Esophagus muscularis mucosa (tissue), 4 donors: Measurements from ENCODE around the gene CDH15. TPM values are rescaled to one million over a fixed set of nuclear protein-coding genes. Genes with fewer than 3 reads are reported as not detected.
"Not testable (repeated sequence)": the region's sequence is repeated elsewhere in the genome, so short reads cannot be mapped to it uniquely, and the experiment has no call there.

ENCODE experiments used
- DNase-seq: peaks from one replicate; pipeline ENCODE4 v3.0.0-alpha.2; 2017; ENCODE audit errors: extremely low spot score
- H3K27ac ChIP-seq, 4 donors: fragments of 200-600 bp; sonication (generic); replicated peaks in 1 of 4; 1 replicate in 3 of 4; 2 replicates in 1 of 4; pipeline ENCODE4 v1.5.1; 2016 to 2019; ENCODE audit warnings: mild to moderate bottlenecking in 1 of 4
- H3K27me3 ChIP-seq, 4 donors: fragments of 200-600 bp; sonication (generic); one replicate each; pipeline versions ENCODE4 v1.5.1 to v1.6.0; 2016 to 2019
- H3K36me3 ChIP-seq, 4 donors: fragments of 200-600 bp; sonication (generic); one replicate each; pipeline ENCODE4 v1.5.1; 2016 to 2019
- H3K4me1 ChIP-seq, 4 donors: fragments of 200-600 bp; sonication (generic); one replicate each; pipeline ENCODE4 v1.5.1; 2016 to 2019
- H3K4me3 ChIP-seq, 4 donors: fragments of 200-600 bp; sonication (generic); 1 replicate in 2 of 4; 2 replicates in 2 of 4; pipeline ENCODE4 v1.5.1; 2016 to 2019; ENCODE audit warnings: mild to moderate bottlenecking in 4 of 4, moderate library complexity in 1 of 4
- H3K9me3 ChIP-seq, 4 donors: fragments of 200-600 bp; sonication (generic); 1 replicate in 3 of 4; 2 replicates in 1 of 4; pipeline ENCODE4 v1.5.1; 2016 to 2019
- CTCF ChIP-seq, 3 experiments: fragments of 200-600 bp in 2 of 3; fragments of 450-650 bp in 1 of 3; sonication (generic) in 2 of 3; IDR thresholded peaks; one replicate each; pipeline ENCODE4 v1.5.1; 2017 to 2019; ENCODE audit warnings: antibody characterized with exemption in 3 of 3, mild to moderate bottlenecking in 2 of 3, moderate library complexity in 1 of 3
- EP300 ChIP-seq: sonication (generic); formaldehyde crosslinking; IDR thresholded peaks from one replicate; pipeline ENCODE4 v1.6.1; 2017; ENCODE audit warnings: antibody characterized with exemption
- POLR2A ChIP-seq: fragments of 450-650 bp; IDR thresholded peaks from one replicate; pipeline ENCODE4 v1.6.1; 2017; ENCODE audit warnings: antibody characterized with exemption, moderate library complexity, mild to moderate bottlenecking, low read depth
- POLR2AphosphoS5 ChIP-seq, 2 donors: sonication (generic); formaldehyde crosslinking; IDR thresholded peaks; one replicate each; pipeline ENCODE4 v1.6.1; 2017; ENCODE audit warnings: antibody characterized with exemption in 2 of 2
- WGBS: methylation state at CpG from one replicate; pipeline ENCODE4 v1.1.5; 2018; 5-methylcytosine and 5-hydroxymethylcytosine counted together
- intact Hi-C: fragments of 100-400 bp; cut with DNase I; formaldehyde crosslinking; loops from one replicate; pipeline ENCODE4 v1.15.1; 2023
- total RNA-seq, 4 donors: library from RNA; depleted of rRNA; stranded (reverse); fragments of >200 nt; gene quantifications; one replicate each; pipeline versions ENCODE4 v1.1.0 to v1.2.1, GENCODE V29; 2016

Gene CDH15
- total RNA-seq, 4 donors from 2014 or later, result under 0.01 to 0.17 (median 0.13) TPM; not detected in 1

- intact Hi-C loops, result no loop called here
These were observed 11.9 kb downstream of the CDH15 start for GRCh38 chr16:89183463-89183862.

GRCh38 chr16:89183975-89184676, 12.6 kb downstream of the CDH15 start:
- Histone ChIP-seq H3K4me3 (no peak overlapping the region), H3K9me3 (no peaks in the 10 kb centered on the region), H3K4me1 (no peaks in the 10 kb centered on the region), H3K27me3 (peaks cover 0 to 51% (median 0%) of the 10 kb centered on the region in 4 donors), H3K36me3 (no peaks in the 10 kb centered on the region), H3K27ac (no peak overlapping the region)
- intact Hi-C loops, result no loop called here
- no peak for DNase-seq
- 60% methylated on average over 17 of the region's 26 CpGs for WGBS
- no peak for TF ChIP-seq CTCF (IDR thresholded peaks at IDR 0.05)
- TF ChIP-seq POLR2A, result no peak
- TF ChIP-seq EP300, result no peak
- no peak for TF ChIP-seq POLR2AphosphoS5 (IDR thresholded peaks at IDR 0.05)

More at GRCh38 chr16:89183463-89183862, 11.9 kb downstream of the CDH15 start:
- Histone ChIP-seq H3K36me3 (no peaks in the 10 kb centered on the region), H3K27ac (no peak overlapping the region), H3K9me3 (no peaks in the 10 kb centered on the region), H3K4me3 (no peak overlapping the region), H3K27me3 (peaks cover 0 to 57% (median 0%) of the 10 kb centered on the region in 4 donors), H3K4me1 (no peaks in the 10 kb centered on the region)
- 40% methylated on average over 12 of the region's 13 CpGs for WGBS
- TF ChIP-seq CTCF (IDR thresholded peaks at IDR 0.05), result no peak
- TF ChIP-seq POLR2AphosphoS5 (IDR thresholded peaks at IDR 0.05), result no peak
- no peak for TF ChIP-seq POLR2A
- TF ChIP-seq EP300, result no peak
- DNase-seq, result no peak

- no peak for TF ChIP-seq POLR2AphosphoS5 (IDR thresholded peaks at IDR 0.05)
- Histone ChIP-seq H3K27ac (no peak overlapping the region), H3K4me1 (no peaks in the 10 kb centered on the region), H3K27me3 (peaks cover 0 to 46% (median 0%) of the 10 kb centered on the region in 4 donors), H3K36me3 (no peaks in the 10 kb centered on the region), H3K4me3 (no peak overlapping the region), H3K9me3 (no peaks in the 10 kb centered on the region)
- DNase-seq, result no peak
- intact Hi-C loops, result no loop called here
- WGBS, result 85% methylated on average over 6 of the region's 9 CpGs
These were observed 13.1 kb downstream of the CDH15 start for GRCh38 chr16:89184677-89184932.

- Histone ChIP-seq H3K36me3 (no peaks in the 10 kb centered on the region), H3K4me3 (no peak overlapping the region), H3K27ac (no peak overlapping the region), H3K27me3 (peaks cover 0 to 40% (median 0%) of the 10 kb centered on the region in 4 donors), H3K4me1 (no peaks in the 10 kb centered on the region), H3K9me3 (no peaks in the 10 kb centered on the region)
- 77% methylated on average over 21 of the region's 48 CpGs for WGBS
- no peak for DNase-seq
- TF ChIP-seq CTCF (IDR thresholded peaks at IDR 0.05) (no peak), POLR2AphosphoS5 (IDR thresholded peaks at IDR 0.05) (no peak), EP300 (no peak), POLR2A (no peak)
- intact Hi-C loops, result no loop called here
These were observed 13.6 kb downstream of the CDH15 start for GRCh38 chr16:89184933-89185794.

- H3K27me3 ChIP-seq, result peaks cover 0 to 32% (median 0%) of the 10 kb centered on the region in 4 donors
- intact Hi-C loops, H3K4me1 ChIP-seq, H3K9me3 ChIP-seq, H3K36me3 ChIP-seq, DNase-seq, H3K27ac ChIP-seq, H3K4me3 ChIP-seq: not testable (repeated sequence)
- 92% methylated on average over 16 of the region's 30 CpGs for WGBS
These were observed 14.5 kb downstream of the CDH15 start for GRCh38 chr16:89185887-89186592.

GRCh38 chr16:89186593-89187031, 15.1 kb downstream of the CDH15 start:
- peaks cover 0 to 31% (median 0%) of the 10 kb centered on the region in 4 donors for H3K27me3 ChIP-seq
- H3K4me1 ChIP-seq, H3K4me3 ChIP-seq, H3K27ac ChIP-seq, H3K36me3 ChIP-seq, H3K9me3 ChIP-seq, DNase-seq, intact Hi-C loops: not testable (repeated sequence)
- WGBS, result 87% methylated on average over 12 of the region's 20 CpGs
